NCI-H1105 (cell line): Measurements from ENCODE around the gene MCUR1.
"Not testable (repeated sequence)": the region's sequence is repeated elsewhere in the genome, so short reads cannot be mapped to it uniquely, and the experiment has no call there.

Experiments
- DNase-seq: peaks from one replicate; lab custom pipeline; 2025; lab: John Stamatoyannopoulos, UW

The MCUR1 gene

GRCh38 chr6:13814176-13814937 is at the start of gene MCUR1:
MCUR1 (minus strand) TSS chr6:13814557; CDS start chr6:13814429, 128 bp downstream.
- DNase-seq: peak; percentile 88

- DNase-seq: no peak
Observed at GRCh38 chr6:13863699-13864155, 49.4 kb upstream of the MCUR1 start.

- DNase-seq: not testable (repeated sequence)
Observed at GRCh38 chr6:13860556-13861185, 46.3 kb upstream of the MCUR1 start.

GRCh38 chr6:13859871-13860555 is 45.7 kb upstream of the MCUR1 start:
- DNase-seq: no peak

- no peak for DNase-seq
Observed at GRCh38 chr6:13854716-13855250, 40.4 kb upstream of the MCUR1 start.

- no peak for DNase-seq
Observed at GRCh38 chr6:13853871-13854270, 39.5 kb upstream of the MCUR1 start.

GRCh38 chr6:13851803-13852202 is 37.4 kb upstream of the MCUR1 start:
- no peak for DNase-seq

GRCh38 chr6:13851330-13851729 is 37.0 kb upstream of the MCUR1 start:
- DNase-seq: no peak

GRCh38 chr6:13850690-13851089 is 36.3 kb upstream of the MCUR1 start:
- not testable (repeated sequence) for DNase-seq

- no peak for DNase-seq
Observed at GRCh38 chr6:13848522-13849150, 34.3 kb upstream of the MCUR1 start.

- DNase-seq: no peak
Observed at GRCh38 chr6:13847326-13848050, 33.1 kb upstream of the MCUR1 start.

- no peak for DNase-seq
Observed at GRCh38 chr6:13846841-13847240, 32.5 kb upstream of the MCUR1 start.

- DNase-seq: no peak
Observed at GRCh38 chr6:13841936-13842335, 27.6 kb upstream of the MCUR1 start.

- DNase-seq: no peak
Observed at GRCh38 chr6:13838616-13839015, 24.3 kb upstream of the MCUR1 start.

GRCh38 chr6:13836170-13836569 is 21.8 kb upstream of the MCUR1 start:
- no peak for DNase-seq

- no peak for DNase-seq
Observed at GRCh38 chr6:13834790-13835189, 20.4 kb upstream of the MCUR1 start.

GRCh38 chr6:13834018-13834417 is 19.7 kb upstream of the MCUR1 start:
- DNase-seq: not testable (repeated sequence)

GRCh38 chr6:13832778-13833177 is 18.4 kb upstream of the MCUR1 start:
- DNase-seq: no peak

GRCh38 chr6:13831615-13832014 is 17.3 kb upstream of the MCUR1 start:
- no peak for DNase-seq

- no peak for DNase-seq
Observed at GRCh38 chr6:13830803-13831202, 16.4 kb upstream of the MCUR1 start.

GRCh38 chr6:13829419-13829818 is 15.1 kb upstream of the MCUR1 start:
- DNase-seq: not testable (repeated sequence)
